ENCODE data around the gene TRABD2B. TPM values are rescaled to one million over a fixed set of nuclear protein-coding genes. Genes with fewer than 3 reads are reported as not detected.

Gene TRABD2B
- total and polyA plus RNA-seq, 8 donors, result 0.99 to 5.2 (median 3.3) TPM

GRCh38 chr1:47793563-47793962, 203.6 kb downstream of the TRABD2B start:
- Histone ChIP-seq H3K9me3 (no peaks in the 10 kb centered on the region), H3K27me3 (no peaks in the 10 kb centered on the region), H3K4me3 (no peak overlapping the region), H3K36me3 (no peaks in the 10 kb centered on the region), H3K27ac (no peak overlapping the region), H3K4me1 (no peaks in the 10 kb centered on the region)
- intact Hi-C loops (cut with DNase I), result no loop called here
- ATAC-seq (no peak), DNase-seq (no peak)
- TF ChIP-seq CTCF (IDR thresholded peaks at IDR 0.05), result no peak

- DNase-seq (no peak), ATAC-seq (peak; percentile 10)
- no peak for TF ChIP-seq CTCF (IDR thresholded peaks at IDR 0.05)
- Histone ChIP-seq H3K27me3 (no peaks in the 10 kb centered on the region), H3K9me3 (no peaks in the 10 kb centered on the region), H3K4me1 (no peaks in the 10 kb centered on the region), H3K36me3 (no peaks in the 10 kb centered on the region), H3K4me3 (no peak overlapping the region), H3K27ac (no peak overlapping the region)
- intact Hi-C loops (cut with DNase I), result no loop called here
Measured at GRCh38 chr1:47792779-47793178, 204.4 kb downstream of the TRABD2B start.

GRCh38 chr1:47791879-47792608, 205.1 kb downstream of the TRABD2B start:
- DNase-seq (no peak), ATAC-seq (peak; percentile 58)
- no peaks in the 10 kb centered on the region for H3K36me3 ChIP-seq
- H3K9me3 ChIP-seq, result no peaks in the 10 kb centered on the region
- TF ChIP-seq CTCF (IDR thresholded peaks at IDR 0.05), result no peak
- H3K4me1 ChIP-seq, result no peaks in the 10 kb centered on the region
- intact Hi-C loops (cut with DNase I), result no loop called here
- no peak overlapping the region for H3K27ac ChIP-seq
- no peaks in the 10 kb centered on the region for H3K27me3 ChIP-seq
- no peak overlapping the region for H3K4me3 ChIP-seq

GRCh38 chr1:47788761-47789160, 208.4 kb downstream of the TRABD2B start:
- no peak for TF ChIP-seq CTCF (IDR thresholded peaks at IDR 0.05)
- intact Hi-C loops (cut with DNase I), result no loop called here
- no peak for ATAC-seq

GRCh38 chr1:47787560-47787959, 209.6 kb downstream of the TRABD2B start:
- ATAC-seq (no peak), DNase-seq (no peak)
- TF ChIP-seq CTCF (IDR thresholded peaks at IDR 0.05), result no peak
- Histone ChIP-seq H3K9me3 (no peaks in the 10 kb centered on the region), H3K4me3 (no peak overlapping the region), H3K27me3 (no peaks in the 10 kb centered on the region), H3K27ac (no peak overlapping the region), H3K4me1 (peaks cover 3 to 4% of the 10 kb centered on the region in 2 donors), H3K36me3 (no peaks in the 10 kb centered on the region)
- intact Hi-C loops (cut with DNase I), result no loop called here

More at GRCh38 chr1:47788761-47789160, 208.4 kb downstream of the TRABD2B start:
- peaks cover 3 to 4% of the 10 kb centered on the region in 2 donors for H3K4me1 ChIP-seq
- H3K27ac ChIP-seq, result no peak overlapping the region
- no peak for DNase-seq
- no peaks in the 10 kb centered on the region for H3K27me3 ChIP-seq
- H3K4me3 ChIP-seq, result no peak overlapping the region
- H3K36me3 ChIP-seq, result no peaks in the 10 kb centered on the region
- H3K9me3 ChIP-seq, result no peaks in the 10 kb centered on the region
